Left ventricle myocardium superior (tissue), 1 donor: ENCODE measurements around the gene RIC1. TPM values are rescaled to one million over a fixed set of nuclear protein-coding genes. Genes with fewer than 3 reads are reported as not detected.
"Not testable (repeated sequence)": the region's sequence is repeated elsewhere in the genome, so short reads cannot be mapped to it uniquely, and the experiment has no call there.

Source experiments
- ATAC-seq: fragments of 200-7000 bp; cut with Tn5 transposase; one replicate; pipeline ENCODE4 v1.9.1; 2020; ENCODE audit warnings: mild to moderate bottlenecking, moderate library complexity
- DNase-seq: peaks from one replicate; pipeline ENCODE4 v3.0.0-alpha.2; 2020
- intact Hi-C: fragments of 100-400 bp; cut with micrococcal nuclease; formaldehyde crosslinking; loops from one replicate; pipeline ENCODE4 v1.11.0; 2022
- total RNA-seq: library from RNA; stranded (reverse); fragmentation: NEBNext Ultra II Directional; extraction: Animal tissue kit (Norgen Biotek cat#: 25700); gene quantifications from one replicate; pipeline ENCODE4 v1.2.1, GENCODE V29; 2021
- donor health status: DM: no; HTN: yes; CAD: no; lungs with severe emphysema.

Gene RIC1
- total RNA-seq, 1 donor from 2014 or later = 8.7 TPM

- no peak for DNase-seq
- intact Hi-C loops = no loop called here
- ATAC-seq = no peak
These were observed 17.2 kb downstream of the RIC1 start for GRCh38 chr9:5646116-5646515.

- DNase-seq = no peak
- no peak for ATAC-seq
- intact Hi-C loops = loop anchor here (10.0 kb wide), 1 partner anchor 64 kb away; no protein-coding TSS in a partner anchor
These were observed 21.6 kb downstream of the RIC1 start for GRCh38 chr9:5650356-5651105.

- DNase-seq = no peak
- intact Hi-C loops = loop anchor here (10.0 kb wide), 1 partner anchor 64 kb away; no protein-coding TSS in a partner anchor
- no peak for ATAC-seq
These were observed 22.3 kb downstream of the RIC1 start for GRCh38 chr9:5651246-5651645.

DNA sequence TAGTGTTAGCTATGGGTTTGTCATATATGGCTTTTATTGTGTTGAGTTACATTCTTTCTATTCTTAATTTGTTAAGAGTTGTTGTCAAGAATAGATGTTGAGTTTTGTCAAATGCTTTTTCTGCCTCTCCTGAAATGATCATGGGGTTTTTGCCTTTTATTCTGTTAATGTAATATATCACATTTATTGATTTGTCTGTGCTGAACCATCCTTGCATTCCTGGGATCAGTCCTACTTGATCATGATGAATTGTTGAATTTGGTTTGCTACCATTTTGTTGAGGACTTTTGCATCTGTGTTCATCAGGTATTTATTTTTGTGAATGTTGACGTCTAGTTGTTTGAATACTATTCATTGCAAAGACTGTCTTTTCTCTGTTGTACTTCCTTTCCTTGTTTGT, 23.9 kb downstream of the RIC1 start:
- no peak for ATAC-seq
- no peak for DNase-seq
- intact Hi-C loops = loop anchor here (10.0 kb wide), 1 partner anchor 62 kb away; no protein-coding TSS in a partner anchor

DNA sequence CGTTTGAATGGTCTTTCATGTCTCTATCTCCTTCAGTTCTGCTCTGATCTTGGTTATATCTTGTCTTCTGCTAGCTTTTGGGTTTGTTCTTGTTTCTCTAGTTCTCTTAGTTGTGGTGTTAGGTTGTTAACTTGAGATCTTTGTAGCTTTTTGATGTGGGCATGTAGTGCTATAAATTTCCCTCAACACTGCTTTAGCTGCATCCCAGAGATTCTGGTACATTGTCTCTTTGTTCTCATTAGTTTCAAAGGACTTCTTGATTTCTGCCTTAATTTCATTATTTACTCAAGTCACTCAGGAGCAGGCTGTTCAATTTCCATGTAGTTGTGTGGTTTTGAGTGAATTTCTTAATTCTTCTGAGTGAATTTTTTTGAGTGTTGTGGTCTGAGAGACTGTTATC, 33.9 kb downstream of the RIC1 start:
- intact Hi-C loops, ATAC-seq, DNase-seq: not testable (repeated sequence)

- DNase-seq (no peak), ATAC-seq (no peak)
- intact Hi-C loops = no loop called here
These were observed 36.2 kb downstream of the RIC1 start for GRCh38 chr9:5665059-5665458.

- no peak for DNase-seq
- ATAC-seq = no peak
- intact Hi-C loops = no loop called here
These were observed 38.5 kb downstream of the RIC1 start for GRCh38 chr9:5667391-5667790.

DNA sequence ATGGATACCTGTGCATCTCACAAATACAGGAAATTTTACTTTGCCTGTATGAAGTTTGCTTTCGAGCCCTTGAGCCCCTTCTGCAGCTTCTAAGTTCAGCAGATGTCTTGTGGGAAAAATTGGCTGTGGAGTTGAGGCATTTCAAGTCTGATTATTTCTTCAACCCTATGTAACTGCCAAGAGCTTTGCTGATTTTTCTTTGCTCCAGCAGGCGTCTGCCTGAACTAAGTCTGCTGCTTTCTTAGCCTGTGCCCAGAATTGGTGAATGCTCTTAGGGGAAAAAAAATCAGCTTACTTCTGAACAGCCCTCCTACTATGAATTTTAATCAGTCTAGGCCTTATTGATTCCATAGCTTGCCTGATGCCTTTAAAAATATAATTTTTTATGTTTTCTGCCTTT, 41.2 kb downstream of the RIC1 start:
- intact Hi-C loops = no loop called here
- no peak for ATAC-seq
- no peak for DNase-seq

DNA sequence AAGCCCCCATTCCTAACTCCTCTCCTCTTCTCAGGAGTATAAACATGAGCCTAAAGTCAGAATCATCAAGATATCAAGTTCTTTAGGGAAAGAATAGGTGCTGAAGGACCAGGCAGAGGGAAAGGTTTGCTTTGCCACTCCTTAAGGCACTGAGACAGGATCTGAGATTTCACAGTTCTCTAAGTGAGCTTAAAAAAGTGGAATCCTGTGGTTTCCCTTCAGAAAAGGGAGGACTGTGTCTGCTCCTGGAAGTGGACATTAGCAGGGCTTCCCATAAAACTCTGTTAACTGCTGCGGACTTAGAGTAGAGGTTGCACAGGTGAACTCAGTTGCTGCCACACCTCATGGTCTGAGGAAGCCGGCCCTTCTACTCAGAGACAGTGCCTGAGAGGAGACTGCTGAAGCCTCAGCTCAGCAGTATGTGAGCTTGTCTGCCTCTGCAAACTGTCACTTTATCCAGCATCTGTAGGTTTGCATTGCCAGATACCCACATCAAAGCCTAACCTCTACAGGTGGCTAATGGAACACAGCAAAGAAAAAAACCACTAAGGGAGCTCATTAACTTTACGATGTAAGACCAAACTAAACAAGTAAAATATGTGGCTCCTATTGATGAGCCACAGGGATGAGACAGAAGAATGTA, 42.9 kb downstream of the RIC1 start:
- intact Hi-C loops = no loop called here
- ATAC-seq (no peak), DNase-seq (no peak)

DNA sequence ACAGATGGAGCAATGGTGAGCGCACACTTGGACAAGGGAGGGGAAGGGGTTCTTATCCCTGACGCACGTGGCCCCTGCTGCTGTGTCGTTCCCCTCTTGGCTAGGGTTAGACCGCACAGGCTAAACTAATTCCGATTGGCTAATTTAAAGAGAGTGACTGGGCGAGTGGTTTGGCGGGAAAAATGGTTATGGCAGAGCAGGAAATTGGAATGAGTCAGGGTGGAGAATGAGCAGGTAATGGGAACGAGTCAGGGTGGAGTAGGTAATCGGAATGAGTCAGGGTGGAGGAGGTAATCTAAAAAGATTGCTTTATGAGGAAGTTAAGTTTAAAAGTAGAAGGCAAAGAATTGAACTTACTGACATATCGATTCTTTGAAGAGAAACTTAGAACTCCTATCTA, 46.1 kb downstream of the RIC1 start:
- DNase-seq, ATAC-seq, intact Hi-C loops: not testable (repeated sequence)

- ATAC-seq, DNase-seq, intact Hi-C loops: not testable (repeated sequence)
These were observed 54.7 kb downstream of the RIC1 start for GRCh38 chr9:5683591-5683990.

- ATAC-seq = no peak
- intact Hi-C loops = no loop called here
- DNase-seq = no peak
These were observed 55.2 kb downstream of the RIC1 start for GRCh38 chr9:5684101-5684500.

DNA sequence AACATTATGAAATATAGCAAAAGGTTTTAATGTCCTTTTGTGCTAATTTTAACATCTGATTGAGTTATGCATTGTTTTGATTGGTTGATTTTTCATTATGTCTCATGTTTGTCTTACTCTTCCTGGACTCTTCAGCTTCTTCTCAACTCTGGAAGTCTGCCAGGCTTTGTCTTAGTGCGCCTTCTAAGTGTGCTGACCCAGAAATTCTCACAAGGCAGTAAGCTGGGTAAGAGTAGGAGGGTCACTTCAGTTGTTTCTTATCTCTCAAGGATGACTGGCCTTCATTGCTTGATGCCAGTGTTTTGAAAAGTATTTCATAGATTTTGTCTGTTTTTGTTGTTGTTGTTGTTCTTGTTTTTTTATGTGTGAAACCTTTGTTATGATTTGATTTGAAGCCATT, 59.2 kb downstream of the RIC1 start:
- DNase-seq (no peak), ATAC-seq (no peak)
- intact Hi-C loops = no loop called here

GRCh38 chr9:5690278-5690677, 61.4 kb downstream of the RIC1 start:
- intact Hi-C loops = no loop called here
- DNase-seq = no peak
- ATAC-seq = no peak

DNA sequence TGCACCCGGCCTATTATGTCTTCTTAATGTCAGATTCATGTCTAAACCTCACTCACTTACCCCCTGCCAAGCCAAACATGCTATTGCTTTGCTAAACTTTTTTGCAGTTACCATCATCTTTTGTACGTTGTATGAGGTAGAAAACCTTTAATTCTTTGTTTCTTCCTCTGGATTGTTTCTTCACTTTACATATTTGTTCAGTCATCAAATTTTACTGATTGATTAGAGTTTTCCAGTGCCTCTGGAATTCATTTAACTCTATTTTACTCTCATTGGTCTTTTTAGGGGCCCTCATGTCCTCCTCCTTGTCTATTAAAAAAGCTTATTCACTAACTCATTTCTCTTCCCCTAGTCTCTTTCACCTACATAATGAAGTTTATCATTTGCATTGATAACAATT, 67.0 kb downstream of the RIC1 start:
- no peak for DNase-seq
- intact Hi-C loops = no loop called here
- no peak for ATAC-seq

DNA sequence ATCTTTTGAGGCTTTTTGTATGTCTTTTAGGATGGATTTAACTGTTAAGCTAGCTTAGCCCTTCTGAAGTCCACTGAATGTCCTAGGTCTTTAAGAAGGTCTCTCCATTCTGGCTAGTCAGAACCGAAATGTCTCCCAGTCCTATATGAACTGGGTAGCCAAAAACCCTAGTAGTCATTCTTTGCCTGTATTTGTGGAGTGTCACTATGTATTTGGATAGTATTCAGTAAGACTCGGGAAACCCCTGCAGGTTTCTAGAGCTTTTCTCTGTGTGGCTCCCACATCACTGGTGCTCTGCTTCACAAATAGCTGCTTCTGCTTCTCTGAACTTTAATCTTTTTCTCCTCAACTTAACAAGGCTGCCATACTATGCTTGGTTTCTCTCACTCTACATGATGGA, 68.0 kb downstream of the RIC1 start:
- ATAC-seq (no peak), DNase-seq (no peak)
- intact Hi-C loops = no loop called here

GRCh38 chr9:5698004-5698403, 69.1 kb downstream of the RIC1 start:
- ATAC-seq = no peak
- intact Hi-C loops = no loop called here
- DNase-seq = no peak

- ATAC-seq = no peak
- intact Hi-C loops = no loop called here
- DNase-seq = no peak
These were observed 70.1 kb downstream of the RIC1 start for GRCh38 chr9:5698810-5699556.

DNA sequence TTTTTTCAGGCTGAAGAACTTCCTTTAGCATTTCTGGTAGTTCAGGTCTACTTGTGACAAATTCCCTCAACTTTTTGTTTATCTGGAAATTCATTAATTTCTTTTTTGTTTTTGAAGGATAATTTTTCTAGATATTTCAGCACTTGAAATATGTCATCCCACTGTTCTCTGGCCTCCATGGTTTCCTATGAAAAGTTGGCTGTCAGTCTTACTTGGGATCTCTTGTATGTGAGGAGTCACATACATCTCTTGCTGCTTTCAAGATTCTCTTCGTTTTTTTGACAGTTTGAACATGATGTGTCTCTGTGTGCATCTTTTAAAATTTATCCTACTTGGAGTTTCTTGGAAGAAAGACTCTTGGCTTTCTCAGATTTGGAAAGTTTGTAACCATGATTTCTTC, 79.5 kb downstream of the RIC1 start:
- DNase-seq (no peak), ATAC-seq (no peak)
- intact Hi-C loops = no loop called here
